Measurements from ENCODE around the gene SLC51B.
"Not testable (repeated sequence)": the region's sequence is repeated elsewhere in the genome, so short reads cannot be mapped to it uniquely, and the experiment has no call there.

The SLC51B gene

GRCh38 chr15:65083262-65083701 lies 38.1 kb downstream of the SLC51B start:
- DNase-seq (ENCODE audit: low read depth in 2 of 3, low spot score in 2 of 3) = no peak

GRCh38 chr15:65084500-65085206 lies 39.5 kb downstream of the SLC51B start:
- DNase-seq (ENCODE audit: low read depth in 2 of 3, low spot score in 2 of 3) = no peak

GRCh38 chr15:65085207-65085753 lies 40.1 kb downstream of the SLC51B start:
- no peak for DNase-seq (ENCODE audit: low read depth in 2 of 3, low spot score in 2 of 3)

GRCh38 chr15:65085990-65086679 lies 40.9 kb downstream of the SLC51B start:
- no peak for DNase-seq (ENCODE audit: low read depth in 2 of 3, low spot score in 2 of 3)

GRCh38 chr15:65086680-65087111 lies 41.5 kb downstream of the SLC51B start:
- no peak for DNase-seq (ENCODE audit: low read depth in 2 of 3, low spot score in 2 of 3)

GRCh38 chr15:65087411-65087810 lies 42.2 kb downstream of the SLC51B start:
- DNase-seq (ENCODE audit: low read depth in 2 of 3, low spot score in 2 of 3) = no peak

- no peak for DNase-seq (ENCODE audit: low read depth in 2 of 3, low spot score in 2 of 3)
Measured at GRCh38 chr15:65087873-65088642, 42.9 kb downstream of the SLC51B start.

- DNase-seq (ENCODE audit: low read depth in 2 of 3, low spot score in 2 of 3) = no peak
Measured at GRCh38 chr15:65088643-65089021, 43.4 kb downstream of the SLC51B start.

GRCh38 chr15:65089206-65089824 lies 44.1 kb downstream of the SLC51B start:
- no peak for DNase-seq (ENCODE audit: low read depth in 2 of 3, low spot score in 2 of 3)

- DNase-seq (ENCODE audit: low read depth in 2 of 3, low spot score in 2 of 3) = no peak
Measured at GRCh38 chr15:65091946-65092770, 47.0 kb downstream of the SLC51B start.

- DNase-seq (ENCODE audit: low read depth in 2 of 3, low spot score in 2 of 3) = no peak
Measured at GRCh38 chr15:65092911-65093792, 48.0 kb downstream of the SLC51B start.

GRCh38 chr15:65093793-65094170 lies 48.6 kb downstream of the SLC51B start:
- DNase-seq (ENCODE audit: low read depth in 2 of 3, low spot score in 2 of 3) = not testable (repeated sequence)

- DNase-seq (ENCODE audit: low read depth in 2 of 3, low spot score in 2 of 3) = no peak
Measured at GRCh38 chr15:65094294-65094995, 49.3 kb downstream of the SLC51B start.

GRCh38 chr15:65095011-65095746 lies 50.0 kb downstream of the SLC51B start:
- DNase-seq (ENCODE audit: low read depth in 2 of 3, low spot score in 2 of 3) = no peak

- DNase-seq (ENCODE audit: low read depth in 2 of 3, low spot score in 2 of 3) = no peak
Measured at GRCh38 chr15:65095747-65096104, 50.5 kb downstream of the SLC51B start.

GRCh38 chr15:65096481-65097385 lies 51.5 kb downstream of the SLC51B start:
- no peak for DNase-seq (ENCODE audit: low read depth in 2 of 3, low spot score in 2 of 3)

- no peak for DNase-seq (ENCODE audit: low read depth in 2 of 3, low spot score in 2 of 3)
Measured at GRCh38 chr15:65097651-65098263, 52.6 kb downstream of the SLC51B start.

Data from activated CD8-positive, alpha-beta memory T cell treated with anti-CD3 and anti-CD28 coated beads for 48 hours (primary cell).